Spleen (tissue), 11 donors: Measurements from ENCODE around the gene ZC3H13. TPM values are rescaled to one million over a fixed set of nuclear protein-coding genes. Genes with fewer than 3 reads are reported as not detected.

Source experiments
- DNase-seq: peaks from one replicate; pipeline ENCODE4 v3.0.0-alpha.2; 2020
- H3K27ac ChIP-seq, 8 donors: fragments of 200-600 bp; sonication (generic) in 7 of 8; 1 replicate in 4 of 8; 2 replicates in 4 of 8; pipeline versions ENCODE4 v1.5.0 to v1.8.0; 2016 to 2021; ENCODE audit warnings: inconsistent platforms in 4 of 8, mild to moderate bottlenecking in 4 of 8, moderate library complexity in 1 of 8
- H3K27me3 ChIP-seq, 7 donors: fragments of 200-600 bp; sonication (generic) in 6 of 7; replicated peaks in 1 of 7; 1 replicate in 4 of 7; 2 replicates in 3 of 7; pipeline versions ENCODE4 v1.5.0 to v1.8.0; 2016 to 2021; ENCODE audit warnings: inconsistent platforms in 3 of 7, mild to moderate bottlenecking in 1 of 7
- H3K36me3 ChIP-seq, 6 donors: fragments of 200-600 bp; sonication (generic) in 5 of 6; 1 replicate in 4 of 6; 2 replicates in 2 of 6; pipeline versions ENCODE4 v1.5.0 to v1.8.0; 2016 to 2021; ENCODE audit warnings: inconsistent platforms in 2 of 6
- H3K4me1 ChIP-seq, 6 donors: fragments of 200-600 bp; sonication (generic) in 5 of 6; 1 replicate in 3 of 6; 2 replicates in 3 of 6; pipeline versions ENCODE4 v1.5.0 to v1.8.0; 2016 to 2021; ENCODE audit warnings: inconsistent platforms in 3 of 6
- H3K4me3 ChIP-seq, 8 donors: fragments of 200-600 bp; sonication (generic) in 7 of 8; 1 replicate in 4 of 8; 2 replicates in 4 of 8; pipeline versions ENCODE4 v1.5.0 to v1.8.0; 2016 to 2021; ENCODE audit warnings: inconsistent platforms in 4 of 8, mild to moderate bottlenecking in 4 of 8, moderate library complexity in 2 of 8
- H3K9me3 ChIP-seq, 8 donors: fragments of 200-600 bp; sonication (generic) in 7 of 8; 1 replicate in 4 of 8; 2 replicates in 4 of 8; pipeline versions ENCODE4 v1.5.0 to v1.8.0; 2016 to 2021; ENCODE audit warnings: inconsistent platforms in 4 of 8
- CTCF ChIP-seq, 11 experiments: fragments of 200-600 bp in 7 of 11; fragments of 450-650 bp in 4 of 11; sonication (generic) in 4 of 11; IDR thresholded peaks in 8 of 11; conservative IDR thresholded peaks in 3 of 11; 1 replicate in 7 of 11; 2 replicates in 4 of 11; pipeline versions ENCODE4 v1.4.0 to v1.8.0; 2016 to 2021; ENCODE audit warnings: antibody characterized with exemption in 11 of 11, inconsistent platforms in 4 of 11, mild to moderate bottlenecking in 1 of 11
- POLR2A ChIP-seq, 3 donors: fragments of 450-650 bp; IDR thresholded peaks; one replicate each; pipeline ENCODE4 v1.5.1; 2017; ENCODE audit warnings: antibody characterized with exemption in 3 of 3, mild to moderate bottlenecking in 1 of 3
- POLR2AphosphoS5 ChIP-seq, 3 donors: sonication (generic); formaldehyde crosslinking; IDR thresholded peaks; one replicate each; pipeline ENCODE4 v1.5.1; 2017; ENCODE audit warnings: antibody characterized with exemption in 3 of 3
- WGBS, 5 donors: extraction: QIAGEN DNeasy Blood & Tissue Kit in 3 of 5; methylation state at CpG; one replicate each; pipeline versions ENCODE4 v1.1.5 to v1.1.7; 2013 to 2018; 5-methylcytosine and 5-hydroxymethylcytosine counted together
- intact Hi-C: fragments of 100-400 bp; cut with DNase I; formaldehyde crosslinking; loops from one replicate; pipeline ENCODE4 v1.15.0; 2023; ENCODE audit warnings: low total_unique reads
- polyA plus RNA-seq, 3 donors: library from polyadenylated mRNA; stranded (reverse); fragments of 200-250 nt; gene quantifications; one replicate each; pipeline ENCODE4 v1.2.1, GENCODE V29; 2013
- total RNA-seq, 7 donors: library from RNA; depleted of rRNA in 3 of 7; stranded (reverse); fragments of >200 nt in 3 of 7; fragmentation: NEBNext Ultra II Directional in 4 of 7; extraction: Animal tissue kit (Norgen Biotek cat#: 25700) in 4 of 7; gene quantifications; one replicate each; pipeline versions ENCODE4 v1.1.0 to v1.2.1, GENCODE V29; 2016 to 2021
- donor health status: healthy with polysubstance abuse.
- donor health status: DM: no; HTN: no; CAD: no; lungs with moderate emphysema.
- donor health status: DM: no; HTN: no; CAD: no.
- donor health status: Bipolar disorder and iron deficiency.
- donor health status: healthy.
- donor health status: DM: no; HTN: no; CAD: no.
- donor health status: DM: yes; HTN: yes; CAD: no.

The ZC3H13 gene
- total and polyA plus RNA-seq, 10 donors, result 7.9 to 61.2 (median 33.1) TPM

GRCh38 chr13:46076827-46077226, 24.3 kb upstream of the ZC3H13 start:
- Histone ChIP-seq H3K27ac (no peak overlapping the region), H3K27me3 (no peaks in the 10 kb centered on the region)
- 64 to 94% (median 89%) methylated on average over 3 of the region's 3 CpGs for WGBS, 5 donors

GRCh38 chr13:46075811-46076210, 23.3 kb upstream of the ZC3H13 start:
- no peak for DNase-seq
- H3K4me1 ChIP-seq, result no peaks in the 10 kb centered on the region
- no peak overlapping the region for H3K27ac ChIP-seq
- TF ChIP-seq POLR2AphosphoS5 (IDR thresholded peaks at IDR 0.05), result no peak
- no peak for TF ChIP-seq CTCF (IDR thresholded peaks at IDR 0.05 in 8 of 11, conservative IDR thresholded peaks at IDR 0.05 in 3 of 11)
- TF ChIP-seq POLR2A (IDR thresholded peaks at IDR 0.05), result no peak
- 95 to 100% (median 97%) methylated on average over 1 of the region's 1 CpG for WGBS, 5 donors
- H3K4me3 ChIP-seq, result no peak overlapping the region
- H3K27me3 ChIP-seq, result no peaks in the 10 kb centered on the region
- H3K9me3 ChIP-seq, result no peaks in the 10 kb centered on the region
- intact Hi-C loops, result no loop called here
- no peaks in the 10 kb centered on the region for H3K36me3 ChIP-seq

More at GRCh38 chr13:46076827-46077226, 24.3 kb upstream of the ZC3H13 start:
- intact Hi-C loops, result no loop called here
- Histone ChIP-seq H3K4me3 (no peak overlapping the region), H3K4me1 (no peaks in the 10 kb centered on the region), H3K9me3 (no peaks in the 10 kb centered on the region), H3K36me3 (no peaks in the 10 kb centered on the region)
- no peak for DNase-seq
- no peak for TF ChIP-seq POLR2AphosphoS5 (IDR thresholded peaks at IDR 0.05)
- TF ChIP-seq POLR2A (IDR thresholded peaks at IDR 0.05), result no peak
- TF ChIP-seq CTCF (IDR thresholded peaks at IDR 0.05 in 8 of 11, conservative IDR thresholded peaks at IDR 0.05 in 3 of 11), result no peak

GRCh38 chr13:46071590-46072249, 19.2 kb upstream of the ZC3H13 start:
- no peaks in the 10 kb centered on the region for H3K36me3 ChIP-seq
- TF ChIP-seq CTCF (IDR thresholded peaks at IDR 0.05 in 8 of 11, conservative IDR thresholded peaks at IDR 0.05 in 3 of 11) (no peak), POLR2A (IDR thresholded peaks at IDR 0.05) (no peak), POLR2AphosphoS5 (IDR thresholded peaks at IDR 0.05) (no peak)
- 77 to 90% (median 81%) methylated on average over 5 of the region's 5 CpGs for WGBS, 5 donors
- no peaks in the 10 kb centered on the region for H3K27me3 ChIP-seq
- no peak overlapping the region for H3K27ac ChIP-seq
- no peak overlapping the region for H3K4me3 ChIP-seq
- no peaks in the 10 kb centered on the region for H3K4me1 ChIP-seq
- DNase-seq, result no peak
- no peaks in the 10 kb centered on the region for H3K9me3 ChIP-seq
- intact Hi-C loops, result no loop called here

GRCh38 chr13:46063292-46063691, 10.7 kb upstream of the ZC3H13 start:
- H3K27ac ChIP-seq, result no peak overlapping the region
- peaks cover 0 to 3% (median 0%) of the 10 kb centered on the region in 8 donors for H3K9me3 ChIP-seq
- no peaks in the 10 kb centered on the region for H3K27me3 ChIP-seq
- no peak for DNase-seq
- 83 to 97% (median 96%) methylated on average over 2 of the region's 2 CpGs for WGBS, 5 donors
- TF ChIP-seq POLR2AphosphoS5 (IDR thresholded peaks at IDR 0.05), result no peak
- no peak for TF ChIP-seq CTCF (IDR thresholded peaks at IDR 0.05 in 8 of 11, conservative IDR thresholded peaks at IDR 0.05 in 3 of 11)
- no peak for TF ChIP-seq POLR2A (IDR thresholded peaks at IDR 0.05)
- intact Hi-C loops, result no loop called here
- H3K36me3 ChIP-seq, result no peaks in the 10 kb centered on the region
- no peaks in the 10 kb centered on the region for H3K4me1 ChIP-seq
- no peak overlapping the region for H3K4me3 ChIP-seq
